K562 (cell line): ENCODE results near the gene CEP192. TPM values are rescaled to one million over a fixed set of nuclear protein-coding genes. Genes with fewer than 3 reads are reported as not detected.
A peak's percentile ranks its signal among the peaks of the same experiment; 100 is the strongest.

Source experiments
- ATAC-seq: fragments of 200-7000 bp; cut with Tn5 transposase; 3 replicates; pipeline ENCODE4 v1.9.1; 2020; ENCODE audit warnings: moderate library complexity
- BruUV-seq: library from RNA; stranded (reverse); fragments of 400-500 nt; replicated peaks from 2 replicates; lab custom pipeline; 2021; lab: Mats Ljungman, UMichigan
- CTCF ChIA-PET: fragments of 300-600 bp; formaldehyde crosslinking; extraction: SDS; loops from one replicate; lab custom pipeline; 2021; ENCODE audit warnings: low intra/inter-chr PET ratio; lab: Yijun Ruan, JAX
- POLR2A ChIA-PET: fragments of 300-600, 350-650 bp; sonication (Branson Sonifier 250); formaldehyde crosslinking; extraction: SDS; loops from one replicate; lab custom pipeline; 2021; ENCODE audit warnings: antibody characterized with exemption, inconsistent platforms; lab: Yijun Ruan, JAX
- DNase-seq, 4 experiments: peaks; one replicate each; pipeline versions ENCODE4 v3.0.0 to v3.0.0-alpha.2; 2011 to 2018; ENCODE audit warnings: low spot score in 3 of 4, mixed read lengths in 3 of 4; ENCODE audit errors: extremely low read depth in 1 of 4
- FAIRE-seq: peaks from 2 replicates; lab custom pipeline; 2011; peaks lifted over from hg19 to GRCh38; lab: Jason Lieb, UNC
- H2AFZ ChIP-seq: 2 replicates; pipeline ENCODE4 v1.6.0; 2011; ENCODE audit warnings: low read depth, low read length, control low read depth, inconsistent platforms
- H3K27ac ChIP-seq: fragments of 200-600 bp; 3 replicates; pipeline ENCODE4 v1.8.0; 2011; ENCODE audit warnings: low read depth, mild to moderate bottlenecking, control low read depth, inconsistent platforms, low read length, moderate library complexity, mixed read lengths; ENCODE audit errors: extremely low read depth
- H3K27me3 ChIP-seq, 2 experiments: fragments of 300-600 bp in 1 of 2; 2 replicates in 1 of 2; 3 replicates in 1 of 2; pipeline versions ENCODE4 v1.6.0 to v1.8.0; 2011; ENCODE audit warnings: inconsistent platforms in 2 of 2, low read length in 2 of 2, mild to moderate bottlenecking in 1 of 2, mixed read lengths in 1 of 2, moderate library complexity in 1 of 2; ENCODE audit not compliant: control insufficient read depth in 2 of 2, insufficient read depth in 2 of 2
- H3K36me3 ChIP-seq: fragments of 300-600 bp; 3 replicates; pipeline ENCODE4 v1.8.0; 2011; ENCODE audit warnings: mild to moderate bottlenecking, low read length, inconsistent platforms; ENCODE audit not compliant: control insufficient read depth, insufficient read depth
- H3K4me1 ChIP-seq, 2 experiments: fragments of 200-600 bp in 1 of 2; replicated peaks in 1 of 2; 2 replicates in 1 of 2; 3 replicates in 1 of 2; pipeline versions ENCODE4 v1.5.1 to v1.8.0; 2011; ENCODE audit warnings: inconsistent platforms in 2 of 2, low read length in 2 of 2, mild to moderate bottlenecking in 1 of 2, mixed read lengths in 1 of 2, moderate library complexity in 1 of 2; ENCODE audit not compliant: control insufficient read depth in 2 of 2, insufficient read depth in 2 of 2
- H3K4me2 ChIP-seq: 2 replicates; pipeline ENCODE4 v1.6.1; 2011; ENCODE audit warnings: low read length, control low read depth, inconsistent platforms, mixed read lengths; ENCODE audit not compliant: insufficient read depth
- H3K4me3 ChIP-seq: fragments of 200-600 bp; sonication (generic), shearing (Covaris generic); 2 replicates; pipeline ENCODE4 v1.5.1; 2016; ENCODE audit warnings: control low read depth, inconsistent platforms
- H3K79me2 ChIP-seq: fragments of 200-600 bp; 3 replicates; pipeline ENCODE4 v1.8.0; 2011; ENCODE audit warnings: low read length, inconsistent platforms; ENCODE audit not compliant: control insufficient read depth, insufficient read depth
- H3K9ac ChIP-seq, 2 experiments: 2 replicates each; pipeline versions ENCODE4 v1.6.0 to v1.6.1; 2011; ENCODE audit warnings: low read depth in 2 of 2, low read length in 2 of 2, control low read depth in 1 of 2, inconsistent platforms in 1 of 2, mild to moderate bottlenecking in 1 of 2, mixed read lengths in 1 of 2; ENCODE audit not compliant: insufficient read depth in 1 of 2
- H3K9me1 ChIP-seq: one replicate; pipeline ENCODE4 v1.6.0; 2011; ENCODE audit warnings: inconsistent platforms, mild to moderate bottlenecking, low read length, moderate library complexity; ENCODE audit not compliant: control insufficient read depth, insufficient read depth
- H3K9me3 ChIP-seq: replicated peaks from 2 replicates; pipeline ENCODE4 v1.5.1; 2011; ENCODE audit warnings: low read depth, low read length, inconsistent platforms; ENCODE audit not compliant: control insufficient read depth, insufficient read depth
- H4K20me1 ChIP-seq: replicated peaks from 2 replicates; pipeline ENCODE4 v1.6.1; 2011; ENCODE audit warnings: low read length, inconsistent platforms, mixed read lengths; ENCODE audit not compliant: control insufficient read depth, insufficient read depth
- C11orf30 ChIP-seq: fragments of 450-650 bp; IDR thresholded peaks from 2 replicates; pipeline ENCODE4 v1.6.1; 2016; ENCODE audit warnings: low read depth, mild to moderate bottlenecking
- PHTF2 ChIP-seq: fragments of 250-450 bp; sonication (Bioruptor Pico); IDR thresholded peaks from 2 replicates; pipeline ENCODE4 v1.5.0; 2021; ENCODE audit warnings: mild to moderate bottlenecking
- POLR2A ChIP-seq: fragments of 450-650 bp; conservative IDR thresholded peaks from 2 replicates; pipeline ENCODE4 v1.6.1; 2016
- POLR3G ChIP-seq: IDR thresholded peaks from 2 replicates; pipeline ENCODE4 v1.6.1; 2011; ENCODE audit not compliant: insufficient read length, insufficient replicate concordance; ENCODE audit errors: extremely low read depth
- RAD21 ChIP-seq, 2 experiments: fragments of 250-450 bp in 1 of 2; fragments of 450-650 bp in 1 of 2; sonication (Bioruptor Pico) in 1 of 2; formaldehyde crosslinking in 1 of 2; IDR thresholded peaks in 1 of 2; conservative IDR thresholded peaks in 1 of 2; 2 replicates each; pipeline versions ENCODE4 v1.4.0 to v1.8.0; 2020 to 2022; ENCODE audit warnings: mild to moderate bottlenecking in 2 of 2, moderate library complexity in 1 of 2
- SMC3 ChIP-seq: conservative IDR thresholded peaks from 2 replicates; pipeline ENCODE4 v1.6.1; 2011; ENCODE audit warnings: low read depth, low read length, improper control_type of control experiment; ENCODE audit not compliant: insufficient read depth
- U2AF1 ChIP-seq: fragments of 200-400 bp; formaldehyde crosslinking; optimal IDR thresholded peaks from 2 replicates; pipeline ENCODE3; 2017; ENCODE audit warnings: mild to moderate bottlenecking, low read depth, low read length, moderate library complexity
- ZNF316 ChIP-seq: fragments of 450-650 bp; IDR thresholded peaks from 2 replicates; pipeline ENCODE4 v1.6.1; 2016
- WGBS: fragments of 100-300 bp; shearing (Covaris generic); methylation state at CpG from one replicate; pipeline ENCODE4 v1.1.6; 2016; ENCODE audit warnings: low coverage, mixed read lengths; ENCODE audit not compliant: insufficient coverage; ENCODE audit errors: missing lambda C conversion rate; 5-methylcytosine and 5-hydroxymethylcytosine counted together
- in situ Hi-C: fragments of 300-500 bp; cut with MboI; formaldehyde crosslinking; loops from 4 replicates; pipeline ENCODE4 v1.15.0; 2018; ENCODE audit warnings: inconsistent platforms, mixed read lengths
- intact Hi-C: fragments of 100-400 bp; cut with micrococcal nuclease; formaldehyde crosslinking; loops from 2 replicates; pipeline ENCODE4 v1.14.2; 2022
- polyA plus RNA-seq, 8 experiments: library from polyadenylated mRNA; depleted of rRNA in 4 of 8; stranded (reverse) in 5 of 8; unstranded in 3 of 8; fragments of >200 nt; fragmentation: Nextera tagmentation in 2 of 8; fragmentation: Illumina TruSeq in 1 of 8; extraction: Ambion mirVana in 2 of 8; extraction: Trizol in 1 of 8; gene quantifications; 2 replicates each; pipeline versions ENCODE4 v1.2.1 to v1.2.3, GENCODE V29; 2011 to 2014; ENCODE audit warnings: inconsistent platforms in 1 of 8, missing spikeins in 1 of 8
- total RNA-seq, 7 experiments: library from RNA; depleted of rRNA in 6 of 7; stranded (reverse); fragments of >200 nt in 6 of 7; fragmentation: Illumina TruSeq in 2 of 7; extraction: Trizol in 2 of 7; gene quantifications; 2 replicates each; pipeline versions ENCODE4 v1.2.1 to v1.2.3, GENCODE V29; 2011 to 2021; ENCODE audit warnings: low replicate concordance in 1 of 7
- TF ChIP-seq, protein P1 (sequence below), 2 experiments: fragments of 450-650 bp; formaldehyde crosslinking in 1 of 2; IDR thresholded peaks; 2 replicates each; pipeline versions ENCODE4 v1.4.0 to v1.6.1; 2014 to 2020; ENCODE audit warnings: mild to moderate bottlenecking in 2 of 2, borderline replicate concordance in 1 of 2, low read depth in 1 of 2
- TF ChIP-seq, protein P2 (sequence below), 3 experiments: IDR thresholded peaks in 2 of 3; conservative IDR thresholded peaks in 1 of 3; 2 replicates each; pipeline ENCODE4 v1.5.1; 2011 to 2012; ENCODE audit warnings: low read length in 3 of 3, mild to moderate bottlenecking in 3 of 3, control low read depth in 2 of 3, improper control_type of control experiment in 1 of 3, inconsistent platforms in 1 of 3, low read depth in 1 of 3, mixed read lengths in 1 of 3, moderate library complexity in 1 of 3; ENCODE audit not compliant: insufficient read depth in 2 of 3

CEP192 gene
- total and polyA plus RNA-seq, 9 of the 15 experiments (the other 6 are each of a cell fraction or from before 2014, with no cell fraction given), result 14.4 to 54.4 (median 35.8) TPM

DNA sequence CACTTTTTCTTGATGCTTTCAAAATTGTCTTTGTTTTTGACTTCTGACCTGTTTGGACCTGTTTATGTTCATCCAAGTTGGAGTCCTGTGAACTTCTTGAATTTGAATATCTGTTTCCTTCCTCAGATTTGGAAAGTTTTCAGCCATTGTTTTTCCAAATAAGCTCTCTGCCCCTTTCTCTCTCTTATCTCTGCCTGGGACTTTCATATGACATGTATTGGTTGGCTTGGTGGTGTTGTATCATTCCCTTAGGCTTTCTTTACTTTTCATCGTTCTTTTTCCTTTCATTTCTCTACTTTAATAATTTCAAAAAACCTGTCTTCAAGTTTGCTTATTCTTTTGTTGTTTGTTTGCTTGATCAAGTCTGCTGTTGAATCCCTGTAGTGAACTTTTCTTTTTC, 167.3 kb downstream of the CEP192 start (continued):
- no peak for TF ChIP-seq POLR3G
- no peak for TF ChIP-seq POLR2A
- TF ChIP-seq, all 486 proteins: peak for 0

DNA sequence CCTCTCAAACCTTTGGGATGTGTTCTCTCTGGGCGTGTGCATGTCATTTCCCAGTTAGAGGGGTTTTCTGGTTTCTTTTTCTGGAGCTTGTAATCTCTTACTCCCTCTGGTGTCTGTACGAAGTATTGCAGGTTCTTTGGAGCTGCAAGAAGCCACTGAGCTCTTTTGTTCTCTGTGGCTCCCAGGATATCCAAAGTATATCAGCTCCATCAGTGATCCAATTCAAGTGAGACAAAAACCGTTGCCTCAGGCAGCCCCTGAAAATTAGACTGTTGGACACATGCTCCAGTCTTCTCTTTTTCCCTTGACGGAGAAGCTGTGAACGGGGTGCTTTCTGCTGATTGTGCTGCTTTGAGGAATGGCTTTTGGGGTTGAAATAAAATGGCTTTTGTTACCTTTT, 168.4 kb downstream of the CEP192 start:
- H2AFZ ChIP-seq, result no peak overlapping the region
- no peaks in the 10 kb centered on the region for H3K79me2 ChIP-seq
- in situ Hi-C loops, result loop anchor here (10.0 kb wide), 1 partner anchor 435 kb away; no protein-coding TSS in a partner anchor
- no peak overlapping the region for H3K9ac ChIP-seq
- no peaks in the 10 kb centered on the region; the same call in 1 of the 2 replicates for H4K20me1 ChIP-seq
- intact Hi-C loops, result loop anchor here (1.0 to 10.0 kb wide), 3 partner anchors 46 to 425 kb away; no protein-coding TSS in a partner anchor
- FAIRE-seq (peak; percentile 90), ATAC-seq (peak; percentile 84), DNase-seq (peak; percentile 60 to 73 (median 70))
- WGBS, result 2% methylated on average over 5 of the region's 5 CpGs
- H3K4me3 ChIP-seq, result no peak overlapping the region
- no peaks in the 10 kb centered on the region for H3K9me1 ChIP-seq
- BruUV-seq, result no TSS peak
- CTCF ChIA-PET, result interaction anchor here (0.6 to 2.8 kb wide), 3 partner anchors 155 to 785 kb away, joined by 3 to 14 read pairs (median 3); no protein-coding TSS in a partner anchor
- H3K36me3 ChIP-seq, result no peaks in the 10 kb centered on the region
- no peak overlapping the region for H3K4me2 ChIP-seq
- no peaks in the 10 kb centered on the region; a peak in 1 of 5 replicates for H3K4me1 ChIP-seq
- H3K9me3 ChIP-seq, result no peaks in the 10 kb centered on the region
- H3K27ac ChIP-seq, result no peak overlapping the region
- POLR2A ChIA-PET, result interaction anchor here (0.9 to 1.0 kb wide), 2 partner anchors 10 to 20 kb away, joined by 4 to 6 read pairs; no protein-coding TSS in a partner anchor
- peaks cover 18 to 35% of the 10 kb centered on the region in 2 experiments for H3K27me3 ChIP-seq
- TF ChIP-seq C11orf30, result peak; percentile 18; the same call in 1 of the 2 replicates
- TF ChIP-seq, protein P1, sequence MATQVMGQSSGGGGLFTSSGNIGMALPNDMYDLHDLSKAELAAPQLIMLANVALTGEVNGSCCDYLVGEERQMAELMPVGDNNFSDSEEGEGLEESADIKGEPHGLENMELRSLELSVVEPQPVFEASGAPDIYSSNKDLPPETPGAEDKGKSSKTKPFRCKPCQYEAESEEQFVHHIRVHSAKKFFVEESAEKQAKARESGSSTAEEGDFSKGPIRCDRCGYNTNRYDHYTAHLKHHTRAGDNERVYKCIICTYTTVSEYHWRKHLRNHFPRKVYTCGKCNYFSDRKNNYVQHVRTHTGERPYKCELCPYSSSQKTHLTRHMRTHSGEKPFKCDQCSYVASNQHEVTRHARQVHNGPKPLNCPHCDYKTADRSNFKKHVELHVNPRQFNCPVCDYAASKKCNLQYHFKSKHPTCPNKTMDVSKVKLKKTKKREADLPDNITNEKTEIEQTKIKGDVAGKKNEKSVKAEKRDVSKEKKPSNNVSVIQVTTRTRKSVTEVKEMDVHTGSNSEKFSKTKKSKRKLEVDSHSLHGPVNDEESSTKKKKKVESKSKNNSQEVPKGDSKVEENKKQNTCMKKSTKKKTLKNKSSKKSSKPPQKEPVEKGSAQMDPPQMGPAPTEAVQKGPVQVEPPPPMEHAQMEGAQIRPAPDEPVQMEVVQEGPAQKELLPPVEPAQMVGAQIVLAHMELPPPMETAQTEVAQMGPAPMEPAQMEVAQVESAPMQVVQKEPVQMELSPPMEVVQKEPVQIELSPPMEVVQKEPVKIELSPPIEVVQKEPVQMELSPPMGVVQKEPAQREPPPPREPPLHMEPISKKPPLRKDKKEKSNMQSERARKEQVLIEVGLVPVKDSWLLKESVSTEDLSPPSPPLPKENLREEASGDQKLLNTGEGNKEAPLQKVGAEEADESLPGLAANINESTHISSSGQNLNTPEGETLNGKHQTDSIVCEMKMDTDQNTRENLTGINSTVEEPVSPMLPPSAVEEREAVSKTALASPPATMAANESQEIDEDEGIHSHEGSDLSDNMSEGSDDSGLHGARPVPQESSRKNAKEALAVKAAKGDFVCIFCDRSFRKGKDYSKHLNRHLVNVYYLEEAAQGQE (IDR thresholded peaks at IDR 0.05; ENCODE audit: borderline replicate concordance), result peak; percentile 47; the same call in 1 of the 2 replicates
- TF ChIP-seq, protein P1 (CRISPR knock-in tag; IDR thresholded peaks at IDR 0.05; ENCODE audit: low read depth), result no peak
- TF ChIP-seq SMC3, result peak; percentile 63
- peak; percentile 32 to 67; a peak in 3 of 4 replicates for TF ChIP-seq RAD21 (CRISPR knock-in tag; conservative IDR thresholded peaks at IDR 0.05 in 1 of 2, IDR thresholded peaks at IDR 0.05 in 1 of 2)
- TF ChIP-seq, protein P2, sequence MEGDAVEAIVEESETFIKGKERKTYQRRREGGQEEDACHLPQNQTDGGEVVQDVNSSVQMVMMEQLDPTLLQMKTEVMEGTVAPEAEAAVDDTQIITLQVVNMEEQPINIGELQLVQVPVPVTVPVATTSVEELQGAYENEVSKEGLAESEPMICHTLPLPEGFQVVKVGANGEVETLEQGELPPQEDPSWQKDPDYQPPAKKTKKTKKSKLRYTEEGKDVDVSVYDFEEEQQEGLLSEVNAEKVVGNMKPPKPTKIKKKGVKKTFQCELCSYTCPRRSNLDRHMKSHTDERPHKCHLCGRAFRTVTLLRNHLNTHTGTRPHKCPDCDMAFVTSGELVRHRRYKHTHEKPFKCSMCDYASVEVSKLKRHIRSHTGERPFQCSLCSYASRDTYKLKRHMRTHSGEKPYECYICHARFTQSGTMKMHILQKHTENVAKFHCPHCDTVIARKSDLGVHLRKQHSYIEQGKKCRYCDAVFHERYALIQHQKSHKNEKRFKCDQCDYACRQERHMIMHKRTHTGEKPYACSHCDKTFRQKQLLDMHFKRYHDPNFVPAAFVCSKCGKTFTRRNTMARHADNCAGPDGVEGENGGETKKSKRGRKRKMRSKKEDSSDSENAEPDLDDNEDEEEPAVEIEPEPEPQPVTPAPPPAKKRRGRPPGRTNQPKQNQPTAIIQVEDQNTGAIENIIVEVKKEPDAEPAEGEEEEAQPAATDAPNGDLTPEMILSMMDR (IDR thresholded peaks at IDR 0.05 in 2 of 3, conservative IDR thresholded peaks at IDR 0.05 in 1 of 3; ENCODE audit: insufficient read depth in 2 of 3, low read depth in 1 of 3, low read length in 3 of 3), result peak; percentile 65 to 75 (median 74)
- peak; percentile 7; the same call in 1 of the 2 replicates for TF ChIP-seq ZNF316
- TF ChIP-seq U2AF1, result no peak
- TF ChIP-seq PHTF2, result no peak
